GM12878 (cell line): ENCODE data around the gene SERPINH1. TPM values are rescaled to one million over a fixed set of nuclear protein-coding genes. Genes with fewer than 3 reads are reported as not detected.
A peak's percentile ranks its signal among the peaks of the same experiment; 100 is the strongest.

ENCODE experiments used
- ATAC-seq: fragments of 200-7000 bp; cut with Tn5 transposase; 3 replicates; pipeline ENCODE4 v1.9.1; 2020; ENCODE audit warnings: mild to moderate bottlenecking, moderate library complexity
- BruUV-seq: library from RNA; stranded (reverse); fragments of 400-500 nt; replicated peaks from 2 replicates; lab custom pipeline; 2021; lab: Mats Ljungman, UMichigan
- CTCF ChIA-PET: fragments of 300-600 bp; sonication (Branson Sonifier 250); formaldehyde crosslinking; extraction: SDS; loops from one replicate; lab custom pipeline; 2021; ENCODE audit warnings: inconsistent platforms; lab: Yijun Ruan, JAX
- POLR2A ChIA-PET: fragments of 350-600 bp; formaldehyde crosslinking; extraction: SDS; loops from one replicate; lab custom pipeline; 2021; ENCODE audit warnings: inconsistent platforms; lab: Charles Lee
- RAD21 ChIA-PET: fragments of 300-600 bp; sonication (Branson Sonifier 250); formaldehyde crosslinking; loops from one replicate; lab custom pipeline; 2023; ENCODE audit warnings: antibody characterized with exemption; ENCODE audit not compliant: unreplicated experiment; lab: Charles Lee
- SMC1A ChIA-PET: fragments of 300-600 bp; sonication (Branson Sonifier 250); formaldehyde crosslinking; loops from one replicate; lab custom pipeline; 2023; ENCODE audit not compliant: unreplicated experiment, uncharacterized antibody; lab: Charles Lee
- DNase-seq: peaks from one replicate; pipeline ENCODE4 v3.0.0-alpha.2; 2011; ENCODE audit warnings: low read depth, low spot score
- FAIRE-seq: peaks from 3 replicates; lab custom pipeline; 2011; peaks lifted over from hg19 to GRCh38; lab: Jason Lieb, UNC
- H2AFZ ChIP-seq: 2 replicates; pipeline ENCODE4 v1.6.0; 2011; ENCODE audit warnings: low read depth, low read length, control low read depth; ENCODE audit not compliant: control insufficient read depth
- H3K27ac ChIP-seq: 2 replicates; pipeline ENCODE4 v1.5.1; 2011; ENCODE audit warnings: control low read depth; ENCODE audit not compliant: control insufficient read depth, insufficient read depth
- H3K27me3 ChIP-seq, 2 experiments: replicated peaks in 1 of 2; 2 replicates each; pipeline versions ENCODE4 v1.6.0 to v1.6.1; 2011; ENCODE audit warnings: low read length in 1 of 2; ENCODE audit not compliant: control insufficient read depth in 2 of 2, insufficient read depth in 2 of 2
- H3K36me3 ChIP-seq, 2 experiments: 2 replicates each; pipeline ENCODE4 v1.5.1; 2011; ENCODE audit warnings: low read length in 1 of 2; ENCODE audit not compliant: control insufficient read depth in 2 of 2, insufficient read depth in 2 of 2
- H3K4me1 ChIP-seq: 2 replicates; pipeline ENCODE4 v1.6.1; 2011; ENCODE audit warnings: mild to moderate bottlenecking, low read length, moderate library complexity, mixed read lengths; ENCODE audit not compliant: control insufficient read depth, insufficient read depth
- H3K4me2 ChIP-seq: 2 replicates; pipeline ENCODE4 v1.6.0; 2011; ENCODE audit warnings: control low read depth; ENCODE audit not compliant: control insufficient read depth, insufficient read depth
- H3K4me3 ChIP-seq: fragments of 200-600 bp; sonication (generic); 2 replicates; pipeline ENCODE4 v1.5.1; 2016
- H3K79me2 ChIP-seq: 2 replicates; pipeline ENCODE4 v1.6.0; 2011; ENCODE audit warnings: low read length; ENCODE audit not compliant: control insufficient read depth, insufficient read depth
- H3K9ac ChIP-seq: 2 replicates; pipeline ENCODE4 v1.8.0; 2011; ENCODE audit warnings: low read length, control low read depth, mixed read lengths; ENCODE audit not compliant: control insufficient read depth, insufficient read depth
- H3K9me3 ChIP-seq: replicated peaks from 3 replicates; pipeline ENCODE4 v1.5.1; 2011; ENCODE audit warnings: mild to moderate bottlenecking, low read length; ENCODE audit not compliant: control insufficient read depth, insufficient read depth
- H4K20me1 ChIP-seq: 2 replicates; pipeline ENCODE4 v1.6.0; 2011; ENCODE audit not compliant: control insufficient read depth, insufficient read depth
- ASH2L ChIP-seq: fragments of 300-600, 200-600 bp; sonication (generic); IDR thresholded peaks from 2 replicates; pipeline ENCODE4 v1.6.1; 2017; ENCODE audit warnings: low read depth, mild to moderate bottlenecking, borderline replicate concordance
- BCL11A ChIP-seq: IDR thresholded peaks from 2 replicates; pipeline ENCODE4 v1.6.1; 2011; ENCODE audit warnings: low read depth, low read length
- MTA2 ChIP-seq: fragments of 450-650 bp; IDR thresholded peaks from 2 replicates; pipeline ENCODE4 v1.6.1; 2016; ENCODE audit warnings: low read depth, mild to moderate bottlenecking, moderate library complexity
- RELA ChIP-seq: fragments of 450-650 bp; IDR thresholded peaks from 2 replicates; pipeline ENCODE4 v1.8.0; 2014; ENCODE audit warnings: borderline replicate concordance; ENCODE audit not compliant: partially characterized antibody
- SMARCA5 ChIP-seq: fragments of 450-650 bp; IDR thresholded peaks from 2 replicates; pipeline ENCODE4 v1.6.1; 2017; ENCODE audit warnings: mild to moderate bottlenecking
- SP1 ChIP-seq: IDR thresholded peaks from one replicate; pipeline ENCODE4 v1.6.1; 2011; ENCODE audit warnings: low read depth, low read length
- SPI1 ChIP-seq: IDR thresholded peaks from 2 replicates; pipeline ENCODE4 v1.6.1; 2011; ENCODE audit warnings: low read depth, mild to moderate bottlenecking, low read length, moderate library complexity, borderline replicate concordance; ENCODE audit not compliant: insufficient read depth
- SREBF2 ChIP-seq: IDR thresholded peaks from 2 replicates; pipeline ENCODE4 v1.6.1; 2012; ENCODE audit warnings: mild to moderate bottlenecking, low read length
- WGBS: methylation state at CpG from one replicate; pipeline ENCODE4 v1.1.6; 2016; ENCODE audit warnings: low lambda C conversion rate; ENCODE audit not compliant: insufficient replicate concordance, insufficient coverage; ENCODE audit errors: missing lambda C conversion rate; 5-methylcytosine and 5-hydroxymethylcytosine counted together
- in situ Hi-C: fragments of 300-500 bp; cut with MboI; formaldehyde crosslinking; loops from 9 replicates; pipeline ENCODE4 v1.14.3; 2018; ENCODE audit warnings: mixed read lengths
- intact Hi-C: fragments of 100-400 bp; cut with micrococcal nuclease; formaldehyde crosslinking; loops from one replicate; pipeline ENCODE4 v1.14.2; 2022; ENCODE audit not compliant: unreplicated experiment
- polyA plus RNA-seq, 11 experiments: library from polyadenylated mRNA; depleted of rRNA in 4 of 11; unstranded in 6 of 11; stranded (reverse) in 5 of 11; fragments of >200 nt; fragmentation: Nextera tagmentation in 4 of 11; fragmentation: Illumina TruSeq in 1 of 11; extraction: Ambion mirVana in 4 of 11; extraction: Trizol in 1 of 11; gene quantifications; 1 replicate in 1 of 11; 2 replicates in 10 of 11; pipeline versions ENCODE4 v1.2.1 to v1.2.3, GENCODE V29; 2011 to 2016; ENCODE audit warnings: inconsistent platforms in 2 of 11, missing spikeins in 2 of 11, low read depth in 1 of 11
- total RNA-seq, 4 experiments: library from RNA; depleted of rRNA in 3 of 4; stranded (reverse); fragments of >200 nt in 3 of 4; fragmentation: Illumina TruSeq in 1 of 4; extraction: Trizol in 1 of 4; gene quantifications; 2 replicates each; pipeline versions ENCODE4 v1.2.1 to v1.2.3, GENCODE V29; 2013 to 2021
- TF ChIP-seq, protein P1 (sequence below): fragments of 450-650 bp; IDR thresholded peaks from 2 replicates; pipeline ENCODE4 v1.6.1; 2016; ENCODE audit warnings: mild to moderate bottlenecking
- TF ChIP-seq, protein P2 (sequence below): fragments of 450-650 bp; formaldehyde crosslinking; IDR thresholded peaks from 2 replicates; pipeline ENCODE4 v1.4.0; 2022; ENCODE audit warnings: mild to moderate bottlenecking, moderate library complexity
- TF ChIP-seq, protein P3 (sequence below): fragments of 450-650 bp; IDR thresholded peaks from 2 replicates; pipeline ENCODE4 v1.6.1; 2018; ENCODE audit warnings: borderline replicate concordance, mild to moderate bottlenecking; ENCODE audit not compliant: partially characterized antibody
- TF ChIP-seq, protein P4 (sequence below), 3 experiments: IDR thresholded peaks in 2 of 3; conservative IDR thresholded peaks in 1 of 3; 2 replicates each; pipeline ENCODE4 v1.5.1; 2011; ENCODE audit warnings: low read depth in 3 of 3, low read length in 3 of 3, mild to moderate bottlenecking in 3 of 3, control low read depth in 2 of 3, moderate library complexity in 2 of 3, inconsistent platforms in 1 of 3, mixed read lengths in 1 of 3; ENCODE audit not compliant: control insufficient read depth in 2 of 3, insufficient read depth in 1 of 3; ENCODE audit errors: extremely low read depth in 1 of 3

The SERPINH1 gene
- total and polyA plus RNA-seq, 10 of the 15 experiments (the other 5 are each of a cell fraction or from before 2014, with no cell fraction given) = 0.34 to 19.8 (median 13.7) TPM

DNA sequence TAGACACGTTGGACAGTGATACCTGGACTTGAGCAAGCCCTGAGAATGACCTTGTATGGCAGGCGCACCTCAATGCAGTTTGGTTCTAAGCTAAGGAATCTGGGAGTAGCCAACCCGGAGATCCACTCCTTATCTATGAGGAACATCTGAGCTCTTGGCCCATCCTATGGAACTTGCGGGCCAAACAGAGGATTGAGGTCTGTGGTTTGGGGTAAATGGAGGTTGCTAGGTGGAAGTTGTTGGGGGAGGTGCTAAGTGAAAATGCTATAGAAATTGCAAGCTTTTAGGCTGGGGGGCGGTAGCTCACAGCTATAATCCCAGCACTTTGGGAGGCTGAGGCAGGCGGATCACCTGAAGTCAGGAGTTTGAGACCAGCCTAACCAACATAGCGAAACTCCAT lies 45.2 kb upstream of the SERPINH1 start:
- H3K27ac ChIP-seq = peak overlapping the region; percentile 34; the same call in 1 of the 2 replicates
- DNase-seq (no peak), ATAC-seq (no peak), FAIRE-seq (no peak)
- in situ Hi-C loops = no loop called here
- H3K36me3 ChIP-seq = no peaks in the 10 kb centered on the region
- WGBS = 61% methylated on average over 7 of the region's 7 CpGs
- SMC1A ChIA-PET = interaction anchor here (0.8 to 2.9 kb wide), 3 partner anchors 9 to 16 kb away, joined by 3 to 14 read pairs (median 4); partner anchors contain the start of gene GDPD5
- POLR2A ChIA-PET = interaction anchor here (1.6 to 2.1 kb wide), 2 partner anchors 9 to 11 kb away, joined by 7 to 8 read pairs; partner anchors contain the start of gene GDPD5
- H3K27me3 ChIP-seq = no peaks in the 10 kb centered on the region; a peak in 1 of 4 replicates
- H3K9me3 ChIP-seq = no peaks in the 10 kb centered on the region
- no peak overlapping the region for H2AFZ ChIP-seq
- RAD21 ChIA-PET = no interaction called here
- intact Hi-C loops = no loop called here
- H3K4me3 ChIP-seq = no peak overlapping the region
- peaks cover 25% of the 10 kb centered on the region for H3K4me1 ChIP-seq
- no peak overlapping the region for H3K9ac ChIP-seq
- H4K20me1 ChIP-seq = no peaks in the 10 kb centered on the region
- H3K79me2 ChIP-seq = no peaks in the 10 kb centered on the region
- peak overlapping the region; percentile 28 for H3K4me2 ChIP-seq
- no TSS peak for BruUV-seq
- CTCF ChIA-PET = interaction anchor here (1.4 to 9.2 kb wide), 4 partner anchors 9 to 22 kb away, joined by 3 to 81 read pairs (median 6); partner anchors contain the start of gene GDPD5
- TF ChIP-seq, protein P1, sequence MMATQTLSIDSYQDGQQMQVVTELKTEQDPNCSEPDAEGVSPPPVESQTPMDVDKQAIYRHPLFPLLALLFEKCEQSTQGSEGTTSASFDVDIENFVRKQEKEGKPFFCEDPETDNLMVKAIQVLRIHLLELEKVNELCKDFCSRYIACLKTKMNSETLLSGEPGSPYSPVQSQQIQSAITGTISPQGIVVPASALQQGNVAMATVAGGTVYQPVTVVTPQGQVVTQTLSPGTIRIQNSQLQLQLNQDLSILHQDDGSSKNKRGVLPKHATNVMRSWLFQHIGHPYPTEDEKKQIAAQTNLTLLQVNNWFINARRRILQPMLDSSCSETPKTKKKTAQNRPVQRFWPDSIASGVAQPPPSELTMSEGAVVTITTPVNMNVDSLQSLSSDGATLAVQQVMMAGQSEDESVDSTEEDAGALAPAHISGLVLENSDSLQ = no peak
- TF ChIP-seq SREBF2 (no peak), BCL11A (no peak), MTA2 (no peak), SPI1 (no peak), SMARCA5 (no peak), RELA (no peak), SP1 (no peak), ASH2L (no peak)
- TF ChIP-seq, protein P2, sequence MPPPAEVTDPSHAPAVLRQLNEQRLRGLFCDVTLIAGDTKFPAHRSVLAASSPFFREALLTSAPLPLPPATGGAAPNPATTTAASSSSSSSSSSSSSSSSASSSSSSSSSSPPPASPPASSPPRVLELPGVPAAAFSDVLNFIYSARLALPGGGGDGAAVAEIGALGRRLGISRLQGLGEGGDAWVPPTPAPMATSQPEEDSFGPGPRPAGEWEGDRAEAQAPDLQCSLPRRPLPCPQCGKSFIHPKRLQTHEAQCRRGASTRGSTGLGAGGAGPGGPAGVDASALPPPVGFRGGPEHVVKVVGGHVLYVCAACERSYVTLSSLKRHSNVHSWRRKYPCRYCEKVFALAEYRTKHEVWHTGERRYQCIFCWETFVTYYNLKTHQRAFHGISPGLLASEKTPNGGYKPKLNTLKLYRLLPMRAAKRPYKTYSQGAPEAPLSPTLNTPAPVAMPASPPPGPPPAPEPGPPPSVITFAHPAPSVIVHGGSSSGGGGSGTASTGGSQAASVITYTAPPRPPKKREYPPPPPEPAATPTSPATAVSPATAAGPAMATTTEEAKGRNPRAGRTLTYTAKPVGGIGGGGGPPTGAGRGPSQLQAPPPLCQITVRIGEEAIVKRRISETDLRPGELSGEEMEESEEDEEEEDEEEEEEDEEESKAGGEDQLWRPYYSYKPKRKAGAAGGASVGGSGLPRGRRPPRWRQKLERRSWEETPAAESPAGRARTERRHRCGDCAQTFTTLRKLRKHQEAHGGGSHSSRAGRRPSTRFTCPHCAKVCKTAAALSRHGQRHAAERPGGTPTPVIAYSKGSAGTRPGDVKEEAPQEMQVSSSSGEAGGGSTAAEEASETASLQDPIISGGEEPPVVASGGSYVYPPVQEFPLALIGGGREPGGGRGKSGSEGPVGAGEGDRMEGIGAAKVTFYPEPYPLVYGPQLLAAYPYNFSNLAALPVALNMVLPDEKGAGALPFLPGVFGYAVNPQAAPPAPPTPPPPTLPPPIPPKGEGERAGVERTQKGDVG (CRISPR knock-in tag) = no peak
- TF ChIP-seq, protein P3, sequence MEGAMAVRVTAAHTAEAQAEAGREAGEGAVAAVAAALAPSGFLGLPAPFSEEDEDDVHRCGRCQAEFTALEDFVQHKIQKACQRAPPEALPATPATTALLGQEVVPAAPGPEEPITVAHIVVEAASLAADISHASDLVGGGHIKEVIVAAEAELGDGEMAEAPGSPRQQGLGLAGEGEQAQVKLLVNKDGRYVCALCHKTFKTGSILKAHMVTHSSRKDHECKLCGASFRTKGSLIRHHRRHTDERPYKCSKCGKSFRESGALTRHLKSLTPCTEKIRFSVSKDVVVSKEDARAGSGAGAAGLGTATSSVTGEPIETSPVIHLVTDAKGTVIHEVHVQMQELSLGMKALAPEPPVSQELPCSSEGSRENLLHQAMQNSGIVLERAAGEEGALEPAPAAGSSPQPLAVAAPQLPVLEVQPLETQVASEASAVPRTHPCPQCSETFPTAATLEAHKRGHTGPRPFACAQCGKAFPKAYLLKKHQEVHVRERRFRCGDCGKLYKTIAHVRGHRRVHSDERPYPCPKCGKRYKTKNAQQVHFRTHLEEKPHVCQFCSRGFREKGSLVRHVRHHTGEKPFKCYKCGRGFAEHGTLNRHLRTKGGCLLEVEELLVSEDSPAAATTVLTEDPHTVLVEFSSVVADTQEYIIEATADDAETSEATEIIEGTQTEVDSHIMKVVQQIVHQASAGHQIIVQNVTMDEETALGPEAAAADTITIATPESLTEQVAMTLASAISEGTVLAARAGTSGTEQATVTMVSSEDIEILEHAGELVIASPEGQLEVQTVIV = no peak
- TF ChIP-seq, protein P4, sequence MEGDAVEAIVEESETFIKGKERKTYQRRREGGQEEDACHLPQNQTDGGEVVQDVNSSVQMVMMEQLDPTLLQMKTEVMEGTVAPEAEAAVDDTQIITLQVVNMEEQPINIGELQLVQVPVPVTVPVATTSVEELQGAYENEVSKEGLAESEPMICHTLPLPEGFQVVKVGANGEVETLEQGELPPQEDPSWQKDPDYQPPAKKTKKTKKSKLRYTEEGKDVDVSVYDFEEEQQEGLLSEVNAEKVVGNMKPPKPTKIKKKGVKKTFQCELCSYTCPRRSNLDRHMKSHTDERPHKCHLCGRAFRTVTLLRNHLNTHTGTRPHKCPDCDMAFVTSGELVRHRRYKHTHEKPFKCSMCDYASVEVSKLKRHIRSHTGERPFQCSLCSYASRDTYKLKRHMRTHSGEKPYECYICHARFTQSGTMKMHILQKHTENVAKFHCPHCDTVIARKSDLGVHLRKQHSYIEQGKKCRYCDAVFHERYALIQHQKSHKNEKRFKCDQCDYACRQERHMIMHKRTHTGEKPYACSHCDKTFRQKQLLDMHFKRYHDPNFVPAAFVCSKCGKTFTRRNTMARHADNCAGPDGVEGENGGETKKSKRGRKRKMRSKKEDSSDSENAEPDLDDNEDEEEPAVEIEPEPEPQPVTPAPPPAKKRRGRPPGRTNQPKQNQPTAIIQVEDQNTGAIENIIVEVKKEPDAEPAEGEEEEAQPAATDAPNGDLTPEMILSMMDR (IDR thresholded peaks at IDR 0.05 in 2 of 3, conservative IDR thresholded peaks at IDR 0.05 in 1 of 3; ENCODE audit: control insufficient read depth in 2 of 3, extremely low read depth in 1 of 3, insufficient read depth in 1 of 3, low read depth in 3 of 3, low read length in 3 of 3) = no peak
- TF ChIP-seq, all 136 proteins: peak for 0
